PC-9 (cell line): ENCODE data around the gene RXFP1. TPM values are rescaled to one million over a fixed set of nuclear protein-coding genes. Genes with fewer than 3 reads are reported as not detected.
A peak's percentile ranks its signal among the peaks of the same experiment; 100 is the strongest.

Source experiments
- BruUV-seq: library from RNA; stranded (reverse); fragments of 400-500 nt; replicated peaks from 2 replicates; lab custom pipeline; 2021; lab: Mats Ljungman, UMichigan
- CTCF ChIA-PET: fragments of 300-600 bp; sonication (Branson Sonifier 250); formaldehyde crosslinking; loops from one replicate; lab custom pipeline; 2022; ENCODE audit warnings: antibody characterized with exemption; lab: Charles Lee
- POLR2A ChIA-PET: fragments of 300-600 bp; sonication (Branson Sonifier 250); formaldehyde crosslinking; loops from one replicate; lab custom pipeline; 2022; ENCODE audit warnings: antibody characterized with exemption; ENCODE audit not compliant: unreplicated experiment; lab: Charles Lee
- DNase-seq, 2 experiments: peaks; one replicate each; pipeline versions ENCODE4 v3.0.0 to v3.0.0-alpha.2; 2015 to 2022; ENCODE audit warnings: mixed read lengths in 1 of 2
- H2AFZ ChIP-seq: fragments of 200-600 bp; sonication (generic); 2 replicates; pipeline ENCODE4 v1.8.1; 2017; ENCODE audit warnings: antibody characterized with exemption
- H3F3A ChIP-seq: fragments of 200-600 bp; sonication (generic); 2 replicates; pipeline ENCODE4 v1.8.1; 2017; ENCODE audit warnings: antibody characterized with exemption, mild to moderate bottlenecking, low read depth; ENCODE audit not compliant: insufficient read depth
- H3K27ac ChIP-seq: fragments of 200-600 bp; sonication (generic); 2 replicates; pipeline ENCODE4 v1.6.1; 2016; ENCODE audit warnings: mixed run types
- H3K27me3 ChIP-seq: fragments of 200-600 bp; sonication (generic); 2 replicates; pipeline ENCODE4 v1.6.1; 2016; ENCODE audit warnings: low read depth, mixed run types; ENCODE audit not compliant: insufficient read depth
- H3K36me3 ChIP-seq: fragments of 200-600 bp; sonication (generic); 2 replicates; pipeline ENCODE4 v1.6.1; 2016; ENCODE audit warnings: low read depth, mixed run types
- H3K4me1 ChIP-seq: fragments of 200-600 bp; sonication (generic); replicated peaks from 2 replicates; pipeline ENCODE4 v1.6.1; 2016; ENCODE audit warnings: mixed run types; ENCODE audit not compliant: insufficient read depth
- H3K4me2 ChIP-seq: fragments of 200-600 bp; sonication (generic); 2 replicates; pipeline ENCODE4 v1.6.1; 2017; ENCODE audit warnings: mixed run types
- H3K4me3 ChIP-seq: fragments of 200-600 bp; sonication (generic); 2 replicates; pipeline ENCODE4 v1.6.1; 2016; ENCODE audit warnings: mixed run types
- H3K79me2 ChIP-seq: fragments of 200-600 bp; sonication (generic); 2 replicates; pipeline ENCODE4 v1.6.1; 2017; ENCODE audit warnings: low read depth, mixed run types
- H3K9me2 ChIP-seq: fragments of 200-600 bp; sonication (generic); 2 replicates; pipeline ENCODE4 v1.8.1; 2017; ENCODE audit warnings: mild to moderate bottlenecking; ENCODE audit not compliant: insufficient read depth
- H3K9me3 ChIP-seq: fragments of 200-600 bp; sonication (generic); 2 replicates; pipeline ENCODE4 v1.8.1; 2016; ENCODE audit warnings: low read depth; ENCODE audit not compliant: insufficient read depth
- H4K20me1 ChIP-seq: fragments of 200-600 bp; sonication (generic); 2 replicates; pipeline ENCODE4 v1.8.1; 2017; ENCODE audit not compliant: insufficient read depth
- CTCF ChIP-seq: fragments of 200-600 bp; sonication (generic); conservative IDR thresholded peaks from 2 replicates; pipeline ENCODE4 v1.6.1; 2017; ENCODE audit warnings: mixed run types, antibody characterized with exemption, mild to moderate bottlenecking, moderate library complexity
- EZH2 ChIP-seq: fragments of 200-600 bp; sonication (generic); IDR thresholded peaks from 2 replicates; pipeline ENCODE4 v1.8.0; 2017; ENCODE audit warnings: antibody characterized with exemption, low read depth
- intact Hi-C: fragments of 100-400 bp; cut with micrococcal nuclease; formaldehyde crosslinking; loops from one replicate; pipeline ENCODE4 v1.10.0; 2022; ENCODE audit not compliant: unreplicated experiment
- total RNA-seq: library from RNA; stranded (reverse); gene quantifications from 2 replicates; pipeline ENCODE4 v1.2.3, GENCODE V29; 2021

The RXFP1 gene
- total RNA-seq, 1 experiment from 2014 or later = not detected

- H3K4me1 ChIP-seq = peaks cover 8% of the 10 kb centered on the region
- H4K20me1 ChIP-seq = no peaks in the 10 kb centered on the region
- peak overlapping the region; percentile 91 for H3K4me2 ChIP-seq
- peaks cover 8% of the 10 kb centered on the region; the same call in 1 of the 2 replicates for H3F3A ChIP-seq
- peaks cover 19% of the 10 kb centered on the region for H3K79me2 ChIP-seq
- H3K4me3 ChIP-seq = peak overlapping the region; percentile 83
- H3K27ac ChIP-seq = peak overlapping the region; percentile 74
- peak overlapping the region; percentile 97 for H2AFZ ChIP-seq
- H3K27me3 ChIP-seq = no peaks in the 10 kb centered on the region
- intact Hi-C loops = loop anchor here (2.0 kb wide), 1 partner anchor 432 kb away; the partner anchor contains the start of gene RAPGEF2
- TF ChIP-seq EZH2 = no peak
- no peak for TF ChIP-seq CTCF
- CTCF ChIA-PET = interaction anchor here (0.5 kb wide), 1 partner anchor 1797 kb away, joined by 3 read pairs; no protein-coding TSS in a partner anchor
- no peaks in the 10 kb centered on the region for H3K9me3 ChIP-seq
- H3K36me3 ChIP-seq = no peaks in the 10 kb centered on the region
- no peaks in the 10 kb centered on the region for H3K9me2 ChIP-seq
- peak; percentile 57 to 63 for DNase-seq
- no TSS peak for BruUV-seq
- POLR2A ChIA-PET = interaction anchor here (0.6 kb wide), 1 partner anchor 139 kb away, joined by 3 read pairs; no protein-coding TSS in a partner anchor
These were observed 149.4 kb downstream of the RXFP1 start for GRCh38 chr4:158670975-158671664.

- ChIA-PET CTCF (interaction anchor here (0.5 kb wide), 1 partner anchor 1797 kb away, joined by 3 read pairs; no protein-coding TSS in a partner anchor), POLR2A (interaction anchor here (0.6 kb wide), 1 partner anchor 138 kb away, joined by 3 read pairs; no protein-coding TSS in a partner anchor)
- H3F3A ChIP-seq = peaks cover 8% of the 10 kb centered on the region; the same call in 1 of the 2 replicates
- H3K4me2 ChIP-seq = peak within 1 kb of the TSS; percentile 91
- H3K27me3 ChIP-seq = no peaks in the 10 kb centered on the region
- peak within 1 kb of the TSS; percentile 97 for H2AFZ ChIP-seq
- peaks cover 8% of the 10 kb centered on the region for H3K4me1 ChIP-seq
- intact Hi-C loops = loop anchor here (2.0 kb wide), 1 partner anchor 431 kb away; the partner anchor contains the start of gene RAPGEF2
- BruUV-seq = no TSS peak
- TF ChIP-seq EZH2 (no peak), CTCF (no peak)
- H3K27ac ChIP-seq = peak within 1 kb of the TSS; percentile 74
- H3K36me3 ChIP-seq = no peaks in the 10 kb centered on the region
- H3K9me2 ChIP-seq = no peaks in the 10 kb centered on the region
- no peaks in the 10 kb centered on the region for H4K20me1 ChIP-seq
- H3K79me2 ChIP-seq = peaks cover 19% of the 10 kb centered on the region
- H3K9me3 ChIP-seq = no peaks in the 10 kb centered on the region
- DNase-seq = no peak
- peak within 1 kb of the TSS; percentile 83 for H3K4me3 ChIP-seq
These were observed 149.9 kb downstream of the RXFP1 start, which contains the start of gene C4orf46 for GRCh38 chr4:158671665-158671914. Gene C4orf46, minus strand, starts transcription at chr4:158671887. Its CDS starts 86 bp downstream, at chr4:158671801.

GRCh38 chr4:158671915-158672806, 150.5 kb downstream of the RXFP1 start, which contains the start of gene ETFDH:
Gene ETFDH, plus strand, starts transcription at chr4:158672296. Its CDS starts 161 bp downstream, at chr4:158672457.
- H2AFZ ChIP-seq = peak within 1 kb of the TSS; percentile 97
- H3K36me3 ChIP-seq = no peaks in the 10 kb centered on the region
- peak; percentile 95 to 98 for DNase-seq
- H3K9me3 ChIP-seq = no peaks in the 10 kb centered on the region
- ChIA-PET CTCF (no interaction called here), POLR2A (no interaction called here)
- H4K20me1 ChIP-seq = no peaks in the 10 kb centered on the region
- TF ChIP-seq CTCF (peak; percentile 63), EZH2 (no peak)
- peaks cover 19% of the 10 kb centered on the region for H3K79me2 ChIP-seq
- peaks cover 8% of the 10 kb centered on the region; the same call in 1 of the 2 replicates for H3F3A ChIP-seq
- no TSS peak for BruUV-seq
- H3K27me3 ChIP-seq = no peaks in the 10 kb centered on the region
- peak within 1 kb of the TSS; percentile 91 for H3K4me2 ChIP-seq
- peak within 1 kb of the TSS; percentile 83 for H3K4me3 ChIP-seq
- intact Hi-C loops = loop anchor here (1.0 to 2.0 kb wide), 3 partner anchors 51 to 503 kb away; partner anchors contain the start of genes PPID and RAPGEF2
- H3K4me1 ChIP-seq = peaks cover 8% of the 10 kb centered on the region
- no peaks in the 10 kb centered on the region for H3K9me2 ChIP-seq
- H3K27ac ChIP-seq = peak within 1 kb of the TSS; percentile 74
